SK-N-SH (cell line): ENCODE results near the gene EFNB2.

ENCODE experiments used
- CTCF ChIP-seq: fragments of 200-600 bp; sonication (generic); IDR thresholded peaks from 2 replicates; pipeline ENCODE4 v1.6.1; 2017; ENCODE audit warnings: antibody characterized with exemption, mild to moderate bottlenecking, moderate library complexity
- EP300 ChIP-seq, 2 experiments: IDR thresholded peaks; 2 replicates each; pipeline versions ENCODE4 v1.4.0 to v1.6.1; 2012; ENCODE audit warnings: borderline replicate concordance in 1 of 2, low read depth in 1 of 2, low read length in 1 of 2
- POLR2AphosphoS5 ChIP-seq: IDR thresholded peaks from 2 replicates; pipeline ENCODE4 v1.6.1; 2012; ENCODE audit warnings: low read depth, low read length
- REST ChIP-seq: IDR thresholded peaks from 2 replicates; pipeline ENCODE4 v1.6.1; 2012; ENCODE audit warnings: mild to moderate bottlenecking, low read depth, low read length, moderate library complexity
- RFX5 ChIP-seq: IDR thresholded peaks from 2 replicates; pipeline ENCODE4 v1.6.1; 2012; ENCODE audit warnings: mild to moderate bottlenecking, improper control_type of control experiment, low read length
- TAF1 ChIP-seq: IDR thresholded peaks from 2 replicates; pipeline ENCODE4 v1.6.1; 2012; ENCODE audit warnings: low read depth, mild to moderate bottlenecking, low read length, moderate library complexity, borderline replicate concordance
- TCF12 ChIP-seq: IDR thresholded peaks from 2 replicates; pipeline ENCODE4 v1.4.0; 2012

DNA sequence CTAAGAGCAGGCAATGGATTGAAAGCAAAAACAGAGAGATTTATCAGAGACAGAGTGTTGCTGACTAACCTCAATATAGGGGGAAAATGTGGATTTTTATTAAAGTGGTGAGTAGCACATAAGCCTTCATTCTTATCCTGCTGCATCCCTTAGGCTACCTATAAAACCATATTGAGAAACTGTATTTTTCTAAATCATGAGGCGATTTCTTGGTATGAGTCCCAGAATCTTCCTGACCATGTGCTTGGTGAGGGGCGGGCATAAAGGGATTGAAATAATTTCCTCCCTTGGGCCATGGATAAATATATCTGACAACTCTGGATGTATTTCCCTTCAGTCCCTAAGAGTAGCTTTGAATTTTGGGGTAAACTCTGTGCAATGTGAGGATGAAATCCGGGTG is 72.8 kb downstream of the EFNB2 start:
- TF ChIP-seq CTCF (no peak), REST (no peak), TAF1 (no peak), EP300 (IDR thresholded peaks at IDR 0.05; ENCODE audit: borderline replicate concordance in 1 of 2, low read depth in 1 of 2, low read length in 1 of 2) (no peak), POLR2AphosphoS5 (no peak), TCF12 (no peak), RFX5 (no peak)
